Suprapubic skin (tissue), 4 donors: ENCODE measurements around the gene TMEM187.

ENCODE experiments used
- CTCF ChIP-seq, 2 donors: fragments of 200-600 bp in 1 of 2; fragments of 450-650 bp in 1 of 2; sonication (generic) in 1 of 2; IDR thresholded peaks; one replicate each; pipeline ENCODE4 v1.5.1; 2016 to 2019; ENCODE audit warnings: antibody characterized with exemption in 2 of 2, mild to moderate bottlenecking in 1 of 2, moderate library complexity in 1 of 2
- POLR2A ChIP-seq, 2 donors: fragments of 450-650 bp; IDR thresholded peaks; one replicate each; pipeline ENCODE4 v1.6.1; 2017; ENCODE audit warnings: antibody characterized with exemption in 2 of 2, mild to moderate bottlenecking in 2 of 2, moderate library complexity in 2 of 2
- POLR2AphosphoS5 ChIP-seq, 3 donors: sonication (generic); formaldehyde crosslinking; IDR thresholded peaks; one replicate each; pipeline ENCODE4 v1.6.1; 2017; ENCODE audit warnings: antibody characterized with exemption in 3 of 3

- TF ChIP-seq CTCF (IDR thresholded peaks at IDR 0.05) (no peak), POLR2A (IDR thresholded peaks at IDR 0.05) (no peak), POLR2AphosphoS5 (IDR thresholded peaks at IDR 0.05) (no peak)
Observed at GRCh38 chrX:153989973-153990655, 17.6 kb downstream of the TMEM187 start.
